ENCODE measurements around the gene NRP2. TPM values are rescaled to one million over a fixed set of nuclear protein-coding genes. Genes with fewer than 3 reads are reported as not detected.

NRP2 gene
- total RNA-seq, 1 donor from 2014 or later = 31.8 TPM

DNA sequence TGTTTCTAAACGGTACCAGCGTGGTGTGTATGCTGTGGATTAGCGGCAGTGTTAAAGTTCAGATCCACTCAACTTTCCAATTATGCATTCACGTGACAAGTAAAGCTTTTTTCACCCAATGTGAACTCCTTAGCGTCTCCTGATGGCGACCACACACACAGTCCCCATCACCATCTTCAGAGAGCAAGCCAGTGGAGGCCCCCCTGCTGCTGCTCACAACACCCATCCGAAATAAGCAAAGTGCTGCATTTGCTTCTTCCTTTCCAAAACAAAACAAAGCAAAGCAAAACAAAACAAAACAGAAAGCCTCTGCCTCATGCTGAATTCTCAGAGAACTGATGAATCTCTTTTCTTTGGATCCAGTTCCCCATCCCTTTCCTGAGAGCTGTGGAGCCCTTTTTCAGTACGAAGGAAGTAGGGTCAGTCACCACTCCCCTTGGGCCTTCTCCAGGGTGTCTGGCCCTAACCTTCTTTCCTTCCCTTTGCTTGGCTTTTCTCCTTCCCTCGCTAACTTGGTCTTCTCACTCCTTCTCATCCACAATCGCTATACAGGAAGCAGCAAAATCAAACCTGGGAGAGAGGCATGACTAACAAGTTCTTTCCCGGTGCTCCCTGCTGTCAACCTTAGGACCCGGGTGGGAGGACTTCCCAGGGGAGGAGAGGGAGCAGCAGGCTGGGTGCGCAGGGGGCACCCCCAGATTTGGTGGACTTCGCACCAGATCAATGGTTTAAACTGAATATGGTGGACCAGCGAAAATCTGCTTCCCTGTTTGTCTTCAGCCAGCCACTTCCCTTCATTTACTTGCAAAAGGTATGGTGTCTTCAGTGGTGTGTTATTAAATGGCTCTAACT lies 56.0 kb downstream of the NRP2 start:
- Histone ChIP-seq H3K9ac (ENCODE audit: low read depth in 1 of 3, low read length in 3 of 3) (no peak overlapping the region), H3K27ac (ENCODE audit: low read depth, low read length) (no peak overlapping the region), H3K36me3 (ENCODE audit: control insufficient read depth in 3 of 3, insufficient read depth in 3 of 3, low read length in 3 of 3) (peaks cover 0 to 5% (median 0%) of the 10 kb centered on the region in 3 donors), H3K4me3 (ENCODE audit: low read length in 3 of 3) (no peak overlapping the region), H3K4me1 (ENCODE audit: control insufficient read depth in 3 of 3, insufficient read depth in 3 of 3, low read length in 3 of 3) (peaks cover 0 to 6% (median 0%) of the 10 kb centered on the region in 3 donors), H3K9me3 (ENCODE audit: control insufficient read depth in 3 of 3, low read length in 3 of 3) (no peaks in the 10 kb centered on the region), H3K27me3 (ENCODE audit: control insufficient read depth in 3 of 3, insufficient read depth in 3 of 3, low read length in 3 of 3) (no peaks in the 10 kb centered on the region)

GRCh38 chr2:205739620-205740019 lies 57.3 kb downstream of the NRP2 start:
- no peak overlapping the region for H3K27ac ChIP-seq (ENCODE audit: low read depth, low read length)
- peaks cover 0 to 5% (median 3%) of the 10 kb centered on the region in 3 donors for H3K36me3 ChIP-seq (ENCODE audit: control insufficient read depth in 3 of 3, insufficient read depth in 3 of 3, low read length in 3 of 3)
- no peak overlapping the region for H3K4me3 ChIP-seq (ENCODE audit: low read length in 3 of 3)
- peaks cover 0 to 2% (median 0%) of the 10 kb centered on the region in 3 donors for H3K4me1 ChIP-seq (ENCODE audit: control insufficient read depth in 3 of 3, insufficient read depth in 3 of 3, low read length in 3 of 3)
- no peaks in the 10 kb centered on the region for H3K27me3 ChIP-seq (ENCODE audit: control insufficient read depth in 3 of 3, insufficient read depth in 3 of 3, low read length in 3 of 3)
- H3K9ac ChIP-seq (ENCODE audit: low read depth in 1 of 3, low read length in 3 of 3) = no peak overlapping the region
- no peaks in the 10 kb centered on the region for H3K9me3 ChIP-seq (ENCODE audit: control insufficient read depth in 3 of 3, low read length in 3 of 3)

DNA sequence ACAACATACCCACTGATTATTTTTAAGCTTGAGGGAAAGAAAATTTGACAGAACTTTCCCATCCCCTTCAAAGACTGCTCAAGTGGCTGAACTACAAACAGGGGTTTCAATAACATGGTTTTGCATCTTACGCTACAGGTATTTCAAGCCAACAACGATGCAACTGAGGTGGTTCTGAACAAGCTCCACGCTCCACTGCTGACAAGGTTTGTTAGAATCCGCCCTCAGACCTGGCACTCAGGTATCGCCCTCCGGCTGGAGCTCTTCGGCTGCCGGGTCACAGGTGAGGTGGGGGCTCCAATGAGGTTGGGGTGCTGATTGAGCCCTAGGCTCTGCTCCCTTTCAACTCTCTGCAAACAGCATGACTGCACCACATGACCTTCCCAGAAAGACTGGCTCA lies 58.1 kb downstream of the NRP2 start:
- Histone ChIP-seq H3K4me1 (ENCODE audit: control insufficient read depth in 3 of 3, insufficient read depth in 3 of 3, low read length in 3 of 3) (no peaks in the 10 kb centered on the region), H3K36me3 (ENCODE audit: control insufficient read depth in 3 of 3, insufficient read depth in 3 of 3, low read length in 3 of 3) (peaks cover 0 to 5% (median 5%) of the 10 kb centered on the region in 3 donors), H3K4me3 (ENCODE audit: low read length in 3 of 3) (no peak overlapping the region), H3K9ac (ENCODE audit: low read depth in 1 of 3, low read length in 3 of 3) (no peak overlapping the region), H3K27ac (ENCODE audit: low read depth, low read length) (no peak overlapping the region), H3K27me3 (ENCODE audit: control insufficient read depth in 3 of 3, insufficient read depth in 3 of 3, low read length in 3 of 3) (no peaks in the 10 kb centered on the region), H3K9me3 (ENCODE audit: control insufficient read depth in 3 of 3, low read length in 3 of 3) (no peaks in the 10 kb centered on the region)

DNA sequence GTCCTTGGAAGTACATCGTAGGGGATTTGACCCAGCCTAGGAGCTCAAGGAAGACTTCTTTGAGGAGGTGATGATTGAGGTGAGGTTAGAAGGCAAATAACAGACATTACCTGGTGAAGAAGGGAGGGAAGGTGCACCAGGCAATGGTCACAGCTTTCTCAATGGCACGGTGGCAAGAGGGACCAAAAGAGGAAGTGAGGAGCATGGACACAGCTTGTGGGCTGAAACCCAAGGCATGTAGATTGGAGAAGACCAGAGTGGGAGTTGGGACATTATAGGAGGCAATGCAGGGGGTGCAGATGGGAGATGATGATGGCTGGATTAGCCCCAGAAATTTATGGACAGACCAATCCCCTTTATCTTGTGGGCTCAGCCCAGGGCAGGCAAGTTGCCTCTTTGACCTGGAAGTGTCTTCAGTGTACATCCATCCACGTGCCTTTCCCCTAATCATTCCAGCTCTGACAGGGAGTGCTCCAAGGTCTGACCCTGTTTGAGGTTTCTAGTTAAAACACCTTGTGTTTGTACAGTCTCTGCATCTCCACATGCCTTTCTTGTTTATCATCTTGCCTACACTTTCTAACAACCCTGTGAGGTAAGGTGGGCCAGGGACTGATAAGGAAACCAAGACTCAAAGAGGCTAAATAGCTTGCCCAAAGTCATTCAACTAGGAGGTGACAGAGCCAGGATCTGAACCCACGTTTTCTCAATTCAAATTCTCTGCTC lies 59.1 kb downstream of the NRP2 start:
- no peak overlapping the region for H3K4me3 ChIP-seq (ENCODE audit: low read length in 3 of 3)
- H3K27ac ChIP-seq (ENCODE audit: low read depth, low read length) = no peak overlapping the region
- no peaks in the 10 kb centered on the region for H3K9me3 ChIP-seq (ENCODE audit: control insufficient read depth in 3 of 3, low read length in 3 of 3)
- H3K4me1 ChIP-seq (ENCODE audit: control insufficient read depth in 3 of 3, insufficient read depth in 3 of 3, low read length in 3 of 3) = no peaks in the 10 kb centered on the region
- H3K27me3 ChIP-seq (ENCODE audit: control insufficient read depth in 3 of 3, insufficient read depth in 3 of 3, low read length in 3 of 3) = no peaks in the 10 kb centered on the region
- H3K36me3 ChIP-seq (ENCODE audit: control insufficient read depth in 3 of 3, insufficient read depth in 3 of 3, low read length in 3 of 3) = peaks cover 0 to 5% (median 5%) of the 10 kb centered on the region in 3 donors
- no peak overlapping the region for H3K9ac ChIP-seq (ENCODE audit: low read depth in 1 of 3, low read length in 3 of 3)

GRCh38 chr2:205743137-205743536 lies 60.8 kb downstream of the NRP2 start:
- Histone ChIP-seq H3K27me3 (ENCODE audit: control insufficient read depth in 3 of 3, insufficient read depth in 3 of 3, low read length in 3 of 3) (no peaks in the 10 kb centered on the region), H3K9ac (ENCODE audit: low read depth in 1 of 3, low read length in 3 of 3) (no peak overlapping the region), H3K36me3 (ENCODE audit: control insufficient read depth in 3 of 3, insufficient read depth in 3 of 3, low read length in 3 of 3) (peaks cover 0 to 5% (median 5%) of the 10 kb centered on the region in 3 donors), H3K4me1 (ENCODE audit: control insufficient read depth in 3 of 3, insufficient read depth in 3 of 3, low read length in 3 of 3) (no peaks in the 10 kb centered on the region), H3K27ac (ENCODE audit: low read depth, low read length) (no peak overlapping the region), H3K9me3 (ENCODE audit: control insufficient read depth in 3 of 3, low read length in 3 of 3) (no peaks in the 10 kb centered on the region), H3K4me3 (ENCODE audit: low read length in 3 of 3) (no peak overlapping the region)

- Histone ChIP-seq H3K4me3 (ENCODE audit: low read length in 3 of 3) (no peak overlapping the region), H3K9me3 (ENCODE audit: control insufficient read depth in 3 of 3, low read length in 3 of 3) (no peaks in the 10 kb centered on the region), H3K4me1 (ENCODE audit: control insufficient read depth in 3 of 3, insufficient read depth in 3 of 3, low read length in 3 of 3) (no peaks in the 10 kb centered on the region), H3K27me3 (ENCODE audit: control insufficient read depth in 3 of 3, insufficient read depth in 3 of 3, low read length in 3 of 3) (no peaks in the 10 kb centered on the region), H3K9ac (ENCODE audit: low read depth in 1 of 3, low read length in 3 of 3) (no peak overlapping the region), H3K27ac (ENCODE audit: low read depth, low read length) (no peak overlapping the region), H3K36me3 (ENCODE audit: control insufficient read depth in 3 of 3, insufficient read depth in 3 of 3, low read length in 3 of 3) (peaks cover 0 to 5% (median 5%) of the 10 kb centered on the region in 3 donors)
Observed at GRCh38 chr2:205744074-205744591, 61.8 kb downstream of the NRP2 start.

DNA sequence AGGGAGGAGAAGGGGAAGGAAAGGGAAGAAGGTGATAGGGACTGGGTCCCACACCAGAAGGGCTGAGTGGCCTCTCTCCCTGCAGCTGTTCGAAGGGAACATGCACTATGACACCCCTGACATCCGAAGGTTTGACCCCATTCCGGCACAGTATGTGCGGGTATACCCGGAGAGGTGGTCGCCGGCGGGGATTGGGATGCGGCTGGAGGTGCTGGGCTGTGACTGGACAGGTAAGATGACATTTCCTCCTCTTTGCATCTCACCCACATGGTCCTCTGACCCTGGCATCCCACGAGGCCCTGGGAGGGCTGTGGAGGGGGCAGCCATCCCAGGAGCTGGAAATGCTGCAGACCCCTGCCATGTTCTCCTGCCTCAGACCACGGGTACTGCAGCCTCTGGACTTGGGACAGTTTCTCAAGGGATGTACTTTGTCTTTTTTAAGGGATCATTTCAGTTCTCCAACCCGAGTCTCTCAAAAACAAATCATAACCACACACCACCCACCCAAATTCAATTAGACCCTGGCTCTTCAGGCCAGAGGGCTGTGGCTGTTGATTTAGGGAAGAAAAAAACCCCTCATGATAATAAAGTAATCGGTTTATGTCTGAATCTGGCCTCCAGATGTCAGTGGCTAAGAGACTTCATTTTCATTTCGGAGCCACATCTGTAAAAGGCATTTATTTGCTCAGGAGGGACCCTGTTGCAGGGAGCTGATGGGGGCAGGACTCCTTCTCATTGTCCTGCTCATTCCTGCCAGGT lies 63.5 kb downstream of the NRP2 start:
- Histone ChIP-seq H3K27ac (ENCODE audit: low read depth, low read length) (no peak overlapping the region), H3K27me3 (ENCODE audit: control insufficient read depth in 3 of 3, insufficient read depth in 3 of 3, low read length in 3 of 3) (no peaks in the 10 kb centered on the region), H3K4me3 (ENCODE audit: low read length in 3 of 3) (no peak overlapping the region), H3K9ac (ENCODE audit: low read depth in 1 of 3, low read length in 3 of 3) (no peak overlapping the region), H3K9me3 (ENCODE audit: control insufficient read depth in 3 of 3, low read length in 3 of 3) (no peaks in the 10 kb centered on the region), H3K36me3 (ENCODE audit: control insufficient read depth in 3 of 3, insufficient read depth in 3 of 3, low read length in 3 of 3) (peaks cover 0 to 5% (median 5%) of the 10 kb centered on the region in 3 donors), H3K4me1 (ENCODE audit: control insufficient read depth in 3 of 3, insufficient read depth in 3 of 3, low read length in 3 of 3) (no peaks in the 10 kb centered on the region)

- Histone ChIP-seq H3K27ac (ENCODE audit: low read depth, low read length) (no peak overlapping the region), H3K9ac (ENCODE audit: low read depth in 1 of 3, low read length in 3 of 3) (no peak overlapping the region), H3K36me3 (ENCODE audit: control insufficient read depth in 3 of 3, insufficient read depth in 3 of 3, low read length in 3 of 3) (peaks cover 0 to 5% (median 5%) of the 10 kb centered on the region in 3 donors)
Observed at GRCh38 chr2:205746420-205746785, 64.1 kb downstream of the NRP2 start.

GRCh38 chr2:205747829-205748386 lies 65.6 kb downstream of the NRP2 start:
- Histone ChIP-seq H3K4me3 (ENCODE audit: low read length in 3 of 3) (no peak overlapping the region), H3K9me3 (ENCODE audit: control insufficient read depth in 3 of 3, low read length in 3 of 3) (no peaks in the 10 kb centered on the region), H3K4me1 (ENCODE audit: control insufficient read depth in 3 of 3, insufficient read depth in 3 of 3, low read length in 3 of 3) (no peaks in the 10 kb centered on the region), H3K9ac (ENCODE audit: low read depth in 1 of 3, low read length in 3 of 3) (no peak overlapping the region), H3K27me3 (ENCODE audit: control insufficient read depth in 3 of 3, insufficient read depth in 3 of 3, low read length in 3 of 3) (no peaks in the 10 kb centered on the region), H3K27ac (ENCODE audit: low read depth, low read length) (no peak overlapping the region), H3K36me3 (ENCODE audit: control insufficient read depth in 3 of 3, insufficient read depth in 3 of 3, low read length in 3 of 3) (peaks cover 0 to 5% (median 0%) of the 10 kb centered on the region in 3 donors)

More at GRCh38 chr2:205746420-205746785, 64.1 kb downstream of the NRP2 start:
- no peak overlapping the region for H3K4me3 ChIP-seq (ENCODE audit: low read length in 3 of 3)
- no peaks in the 10 kb centered on the region for H3K9me3 ChIP-seq (ENCODE audit: control insufficient read depth in 3 of 3, low read length in 3 of 3)
- H3K27me3 ChIP-seq (ENCODE audit: control insufficient read depth in 3 of 3, insufficient read depth in 3 of 3, low read length in 3 of 3) = no peaks in the 10 kb centered on the region
- H3K4me1 ChIP-seq (ENCODE audit: control insufficient read depth in 3 of 3, insufficient read depth in 3 of 3, low read length in 3 of 3) = no peaks in the 10 kb centered on the region
